H1 (cell line): ENCODE measurements around the gene DHX34.

ENCODE experiments used
- TAF1 ChIP-seq: IDR thresholded peaks from 2 replicates; pipeline ENCODE4 v1.6.1; 2011; ENCODE audit warnings: mild to moderate bottlenecking, low read depth, low read length
- TBP ChIP-seq: IDR thresholded peaks from 2 replicates; pipeline ENCODE4 v1.6.1; 2011; ENCODE audit warnings: low read depth, low read length, improper control_type of control experiment
- TF ChIP-seq, protein P1 (sequence below), 3 experiments: IDR thresholded peaks; 1 replicate in 2 of 3; 2 replicates in 1 of 3; pipeline versions ENCODE4 v1.5.1 to v1.6.1; 2011; ENCODE audit warnings: low read length in 3 of 3, mild to moderate bottlenecking in 3 of 3, inconsistent platforms in 2 of 3, low read depth in 1 of 3, moderate library complexity in 1 of 3; ENCODE audit not compliant: insufficient read depth in 1 of 3; ENCODE audit errors: control extremely low read depth in 1 of 3

DNA sequence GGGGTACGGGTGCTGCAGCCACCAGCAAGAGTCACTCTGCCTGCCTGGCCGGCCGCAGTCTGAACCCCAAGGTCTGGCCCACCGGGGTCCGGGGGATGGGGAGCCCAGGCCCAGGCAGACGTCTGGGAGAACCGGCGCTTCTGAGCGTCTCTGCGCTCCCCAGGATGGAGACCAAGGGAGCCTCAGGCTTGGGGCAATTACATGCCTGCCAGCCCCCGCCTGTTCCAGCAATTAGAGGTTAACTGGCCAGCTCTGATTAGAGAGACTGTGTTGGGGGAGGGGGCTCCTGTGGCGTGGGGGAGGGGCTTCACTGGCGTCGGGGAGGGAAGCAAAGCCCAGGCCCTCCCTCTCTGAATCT is 58.3 kb downstream of the DHX34 start:
- TF ChIP-seq, protein P1, sequence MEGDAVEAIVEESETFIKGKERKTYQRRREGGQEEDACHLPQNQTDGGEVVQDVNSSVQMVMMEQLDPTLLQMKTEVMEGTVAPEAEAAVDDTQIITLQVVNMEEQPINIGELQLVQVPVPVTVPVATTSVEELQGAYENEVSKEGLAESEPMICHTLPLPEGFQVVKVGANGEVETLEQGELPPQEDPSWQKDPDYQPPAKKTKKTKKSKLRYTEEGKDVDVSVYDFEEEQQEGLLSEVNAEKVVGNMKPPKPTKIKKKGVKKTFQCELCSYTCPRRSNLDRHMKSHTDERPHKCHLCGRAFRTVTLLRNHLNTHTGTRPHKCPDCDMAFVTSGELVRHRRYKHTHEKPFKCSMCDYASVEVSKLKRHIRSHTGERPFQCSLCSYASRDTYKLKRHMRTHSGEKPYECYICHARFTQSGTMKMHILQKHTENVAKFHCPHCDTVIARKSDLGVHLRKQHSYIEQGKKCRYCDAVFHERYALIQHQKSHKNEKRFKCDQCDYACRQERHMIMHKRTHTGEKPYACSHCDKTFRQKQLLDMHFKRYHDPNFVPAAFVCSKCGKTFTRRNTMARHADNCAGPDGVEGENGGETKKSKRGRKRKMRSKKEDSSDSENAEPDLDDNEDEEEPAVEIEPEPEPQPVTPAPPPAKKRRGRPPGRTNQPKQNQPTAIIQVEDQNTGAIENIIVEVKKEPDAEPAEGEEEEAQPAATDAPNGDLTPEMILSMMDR (IDR thresholded peaks at IDR 0.05; ENCODE audit: control extremely low read depth in 1 of 3, insufficient read depth in 1 of 3, low read depth in 1 of 3, low read length in 3 of 3) = no peak
- no peak for TF ChIP-seq TBP
- TF ChIP-seq TAF1 = no peak
